H54 (cell line): ENCODE data around the gene ANKRD40.

Experiments
- DNase-seq: peaks from one replicate; pipeline ENCODE4 v3.0.0; 2011; ENCODE audit warnings: low spot score, mixed read lengths; ENCODE audit not compliant: insufficient read length
- FAIRE-seq: peaks from 3 replicates; lab custom pipeline; 2011; peaks lifted over from hg19 to GRCh38; lab: Jason Lieb, UNC
- POLR2A ChIP-seq: IDR thresholded peaks from 2 replicates; pipeline ENCODE4 v1.6.1; 2011; ENCODE audit warnings: low read depth, mild to moderate bottlenecking, low read length

ANKRD40 gene

GRCh38 chr17:50647187-50647586 is 60.5 kb downstream of the ANKRD40 start:
- no peak for TF ChIP-seq POLR2A
- DNase-seq (no peak), FAIRE-seq (no peak)

GRCh38 chr17:50645748-50646682 is 61.7 kb downstream of the ANKRD40 start:
- no peak for FAIRE-seq
- TF ChIP-seq POLR2A: no peak

More at GRCh38 chr17:50645748-50646682, 61.7 kb downstream of the ANKRD40 start:
- DNase-seq: no peak
